Keratinocyte (primary cell): Measurements from ENCODE around the gene AP4B1.

Experiments used
- CTCF ChIP-seq, 3 experiments: IDR thresholded peaks in 1 of 3; conservative IDR thresholded peaks in 1 of 3; optimal IDR thresholded peaks in 1 of 3; 2 replicates in 2 of 3; 3 replicates in 1 of 3; pipeline versions ENCODE3 to v1.5.1; 2011; ENCODE audit warnings: low read length in 3 of 3, mild to moderate bottlenecking in 3 of 3, moderate library complexity in 2 of 3, control low read depth in 1 of 3, inconsistent platforms in 1 of 3; ENCODE audit not compliant: insufficient read depth in 2 of 3; ENCODE audit errors: extremely low read depth in 1 of 3
- EZH2 ChIP-seq: IDR thresholded peaks from one replicate; pipeline ENCODE4 v1.6.1; 2012; ENCODE audit warnings: inconsistent platforms, mild to moderate bottlenecking, low read length, moderate library complexity

GRCh38 chr1:113934511-113935055 lies 30.0 kb upstream of the AP4B1 start:
- no peak for TF ChIP-seq EZH2
- TF ChIP-seq CTCF (optimal IDR thresholded peaks at IDR 0.05 in 1 of 3, IDR thresholded peaks at IDR 0.05 in 1 of 3, conservative IDR thresholded peaks at IDR 0.05 in 1 of 3; ENCODE audit: extremely low read depth in 1 of 3, insufficient read depth in 2 of 3, low read length in 3 of 3), result no peak
